Neural cell (in vitro differentiated cells): ENCODE data around the gene NUP210L. TPM values are rescaled to one million over a fixed set of nuclear protein-coding genes. Genes with fewer than 3 reads are reported as not detected.

Source experiments
- H2AFZ ChIP-seq: fragments of 200-600, 300-800 bp; sonication (generic), shearing (Covaris generic); 2 replicates; pipeline ENCODE4 v1.6.0; 2014; ENCODE audit warnings: low read depth, mild to moderate bottlenecking, antibody characterized with exemption, low read length, moderate library complexity
- H3F3A ChIP-seq: fragments of 200-600 bp; shearing (Covaris generic); 2 replicates; pipeline ENCODE4 v1.6.1; 2016; ENCODE audit warnings: mild to moderate bottlenecking, moderate library complexity, mixed read lengths, antibody characterized with exemption, low read length; ENCODE audit not compliant: insufficient read depth, poor library complexity, severe bottlenecking
- H3K27ac ChIP-seq: fragments of 200-600, 300-800 bp; sonication (generic), shearing (Covaris generic); 2 replicates; pipeline ENCODE4 v1.5.1; 2014; ENCODE audit warnings: mild to moderate bottlenecking, low read length, moderate library complexity
- H3K27me3 ChIP-seq: fragments of 300-800, 200-600 bp; sonication (generic), shearing (Covaris generic); 2 replicates; pipeline ENCODE4 v1.6.0; 2014; ENCODE audit warnings: mild to moderate bottlenecking, low read depth, low read length, moderate library complexity; ENCODE audit not compliant: insufficient read depth
- H3K36me3 ChIP-seq: fragments of 300-800, 200-600 bp; sonication (generic), shearing (Covaris generic); 2 replicates; pipeline ENCODE4 v1.5.1; 2014; ENCODE audit warnings: mild to moderate bottlenecking, antibody characterized with exemption, low read length, moderate library complexity; ENCODE audit not compliant: insufficient read depth
- H3K4me2 ChIP-seq: fragments of 300-800, 200-600 bp; sonication (generic), shearing (Covaris generic); 2 replicates; pipeline ENCODE4 v1.6.0; 2014; ENCODE audit warnings: mild to moderate bottlenecking, low read length
- H3K4me3 ChIP-seq: fragments of 300-800, 200-600 bp; sonication (generic), shearing (Covaris generic); 2 replicates; pipeline ENCODE4 v1.5.1; 2014; ENCODE audit warnings: mild to moderate bottlenecking, low read length, moderate library complexity
- H3K79me2 ChIP-seq: fragments of 200-600 bp; shearing (Covaris generic); replicated peaks from 2 replicates; pipeline ENCODE4 v1.6.0; 2014; ENCODE audit warnings: mild to moderate bottlenecking, low read length, moderate library complexity; ENCODE audit not compliant: insufficient read depth
- H3K9ac ChIP-seq: fragments of 300-800, 200-600 bp; sonication (generic), shearing (Covaris generic); 2 replicates; pipeline ENCODE4 v1.6.1; 2016; ENCODE audit warnings: mild to moderate bottlenecking, low read length, mixed read lengths
- H3K9me2 ChIP-seq: fragments of 200-600 bp; shearing (Covaris generic); 2 replicates; pipeline ENCODE4 v1.6.1; 2016; ENCODE audit warnings: mild to moderate bottlenecking, low read length, mixed read lengths; ENCODE audit not compliant: insufficient read depth
- H3K9me3 ChIP-seq: fragments of 200-600, 300-800 bp; sonication (generic), shearing (Covaris generic); 2 replicates; pipeline ENCODE4 v1.6.1; 2016; ENCODE audit warnings: mild to moderate bottlenecking, mixed run types, low read length, moderate library complexity, mixed read lengths
- H4K20me1 ChIP-seq: fragments of 200-600 bp; shearing (Covaris generic); 2 replicates; pipeline ENCODE4 v1.6.1; 2016; ENCODE audit warnings: mild to moderate bottlenecking, mixed run types; ENCODE audit not compliant: insufficient read depth
- EZH2 ChIP-seq: fragments of 200-600, 300-800 bp; shearing (Covaris generic), sonication (generic); IDR thresholded peaks from 2 replicates; pipeline ENCODE4 v1.6.1; 2014; ENCODE audit warnings: antibody characterized with exemption, low read length, borderline replicate concordance, mild to moderate bottlenecking; ENCODE audit not compliant: insufficient read depth, poor library complexity, severe bottlenecking
- MXI1 ChIP-seq: fragments of 450-650 bp; conservative IDR thresholded peaks from 2 replicates; pipeline ENCODE4 v1.6.1; 2014; ENCODE audit warnings: antibody characterized with exemption, mild to moderate bottlenecking; ENCODE audit not compliant: poor library complexity, severe bottlenecking
- POLR2AphosphoS5 ChIP-seq: IDR thresholded peaks from 2 replicates; pipeline ENCODE4 v1.6.1; 2012
- RAD21 ChIP-seq: fragments of 450-650 bp; conservative IDR thresholded peaks from 2 replicates; pipeline ENCODE4 v1.6.1; 2014; ENCODE audit warnings: antibody characterized with exemption, mild to moderate bottlenecking, moderate library complexity
- SMC3 ChIP-seq: fragments of 450-650 bp; conservative IDR thresholded peaks from 2 replicates; pipeline ENCODE4 v1.6.1; 2014; ENCODE audit warnings: antibody characterized with exemption, mild to moderate bottlenecking, moderate library complexity; ENCODE audit not compliant: poor library complexity
- TAF1 ChIP-seq: IDR thresholded peaks from 2 replicates; pipeline ENCODE4 v1.6.1; 2012; ENCODE audit warnings: low read depth
- polyA plus RNA-seq: library from polyadenylated mRNA; depleted of rRNA; stranded (reverse); fragments of >200 nt; gene quantifications from 2 replicates; pipeline ENCODE4 v1.2.3, GENCODE V29; 2014
- TF ChIP-seq, protein P1 (sequence below): fragments of 450-650 bp; IDR thresholded peaks from 2 replicates; pipeline ENCODE4 v1.5.1; 2014; ENCODE audit warnings: antibody characterized with exemption, mild to moderate bottlenecking, moderate library complexity; ENCODE audit not compliant: poor library complexity, severe bottlenecking

NUP210L gene
- polyA plus RNA-seq, 1 donor from 2014 or later: 0.09 TPM

DNA sequence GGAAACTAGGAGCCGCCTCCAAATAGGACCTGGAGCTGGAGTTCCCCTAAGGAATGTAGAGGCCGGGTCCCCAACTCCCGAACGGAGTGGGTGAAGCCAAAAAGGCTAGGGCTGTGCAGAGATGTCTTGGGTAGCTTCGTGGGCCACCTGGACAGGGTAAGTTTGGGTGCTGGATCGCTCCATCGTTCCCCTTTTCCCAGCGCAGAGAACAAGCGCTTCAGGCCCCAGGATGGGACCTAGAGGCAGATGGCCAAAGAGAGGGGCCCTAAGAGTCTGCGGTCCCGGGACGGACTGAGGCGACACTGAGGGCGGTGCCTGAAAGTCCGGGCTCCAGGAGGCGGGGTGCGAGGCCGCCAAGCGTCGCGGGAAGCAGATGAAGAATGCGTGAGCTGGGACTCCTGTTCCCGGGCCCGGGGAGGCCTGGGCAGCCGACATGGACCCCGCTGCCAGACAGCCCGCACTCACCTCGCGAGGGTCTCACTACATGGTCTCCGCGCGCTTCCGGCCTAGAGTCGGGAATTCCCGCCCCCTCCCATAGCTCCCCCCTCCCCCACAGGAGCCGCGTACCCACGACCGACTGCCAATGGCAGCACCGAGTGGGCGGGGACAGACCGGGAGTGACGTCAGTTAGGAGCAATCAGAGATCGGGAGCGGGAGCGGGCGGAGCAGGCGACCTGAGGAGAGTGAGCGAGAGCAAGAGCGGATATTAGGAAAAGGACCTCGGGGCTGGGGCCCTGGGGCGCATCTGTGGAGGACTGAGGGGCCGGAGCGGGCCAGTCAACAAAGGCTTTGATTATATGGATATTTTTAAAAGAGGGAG, 191.6 kb downstream of the NUP210L start, which contains the start of gene SLC39A1:
TSS of gene SLC39A1 (minus strand) at position 508 of the 820 bp plus-strand sequence. CDS start 822 bp downstream, outside the sequence.
- TF ChIP-seq TAF1 (peak; percentile 74), POLR2AphosphoS5 (peak; percentile 67), MXI1 (peak; percentile 57)
- TF ChIP-seq, protein P1, sequence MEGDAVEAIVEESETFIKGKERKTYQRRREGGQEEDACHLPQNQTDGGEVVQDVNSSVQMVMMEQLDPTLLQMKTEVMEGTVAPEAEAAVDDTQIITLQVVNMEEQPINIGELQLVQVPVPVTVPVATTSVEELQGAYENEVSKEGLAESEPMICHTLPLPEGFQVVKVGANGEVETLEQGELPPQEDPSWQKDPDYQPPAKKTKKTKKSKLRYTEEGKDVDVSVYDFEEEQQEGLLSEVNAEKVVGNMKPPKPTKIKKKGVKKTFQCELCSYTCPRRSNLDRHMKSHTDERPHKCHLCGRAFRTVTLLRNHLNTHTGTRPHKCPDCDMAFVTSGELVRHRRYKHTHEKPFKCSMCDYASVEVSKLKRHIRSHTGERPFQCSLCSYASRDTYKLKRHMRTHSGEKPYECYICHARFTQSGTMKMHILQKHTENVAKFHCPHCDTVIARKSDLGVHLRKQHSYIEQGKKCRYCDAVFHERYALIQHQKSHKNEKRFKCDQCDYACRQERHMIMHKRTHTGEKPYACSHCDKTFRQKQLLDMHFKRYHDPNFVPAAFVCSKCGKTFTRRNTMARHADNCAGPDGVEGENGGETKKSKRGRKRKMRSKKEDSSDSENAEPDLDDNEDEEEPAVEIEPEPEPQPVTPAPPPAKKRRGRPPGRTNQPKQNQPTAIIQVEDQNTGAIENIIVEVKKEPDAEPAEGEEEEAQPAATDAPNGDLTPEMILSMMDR: no peak
- no peaks in the 10 kb centered on the region for H3K9me2 ChIP-seq
- peak within 1 kb of the TSS; percentile 94 for H3K4me2 ChIP-seq
- H3K27ac ChIP-seq: peak within 1 kb of the TSS; percentile 81
- H3K4me3 ChIP-seq: peak within 1 kb of the TSS; percentile 90
- H3K36me3 ChIP-seq: no peaks in the 10 kb centered on the region
- no peaks in the 10 kb centered on the region for H3K9me3 ChIP-seq
- no peaks in the 10 kb centered on the region for H4K20me1 ChIP-seq
- no peaks in the 10 kb centered on the region for H3K27me3 ChIP-seq
- peak within 1 kb of the TSS; percentile 79 for H2AFZ ChIP-seq
- H3K9ac ChIP-seq: peak within 1 kb of the TSS; percentile 84
- H3F3A ChIP-seq: peaks cover 4% of the 10 kb centered on the region
- H3K79me2 ChIP-seq: peaks cover 25% of the 10 kb centered on the region

DNA sequence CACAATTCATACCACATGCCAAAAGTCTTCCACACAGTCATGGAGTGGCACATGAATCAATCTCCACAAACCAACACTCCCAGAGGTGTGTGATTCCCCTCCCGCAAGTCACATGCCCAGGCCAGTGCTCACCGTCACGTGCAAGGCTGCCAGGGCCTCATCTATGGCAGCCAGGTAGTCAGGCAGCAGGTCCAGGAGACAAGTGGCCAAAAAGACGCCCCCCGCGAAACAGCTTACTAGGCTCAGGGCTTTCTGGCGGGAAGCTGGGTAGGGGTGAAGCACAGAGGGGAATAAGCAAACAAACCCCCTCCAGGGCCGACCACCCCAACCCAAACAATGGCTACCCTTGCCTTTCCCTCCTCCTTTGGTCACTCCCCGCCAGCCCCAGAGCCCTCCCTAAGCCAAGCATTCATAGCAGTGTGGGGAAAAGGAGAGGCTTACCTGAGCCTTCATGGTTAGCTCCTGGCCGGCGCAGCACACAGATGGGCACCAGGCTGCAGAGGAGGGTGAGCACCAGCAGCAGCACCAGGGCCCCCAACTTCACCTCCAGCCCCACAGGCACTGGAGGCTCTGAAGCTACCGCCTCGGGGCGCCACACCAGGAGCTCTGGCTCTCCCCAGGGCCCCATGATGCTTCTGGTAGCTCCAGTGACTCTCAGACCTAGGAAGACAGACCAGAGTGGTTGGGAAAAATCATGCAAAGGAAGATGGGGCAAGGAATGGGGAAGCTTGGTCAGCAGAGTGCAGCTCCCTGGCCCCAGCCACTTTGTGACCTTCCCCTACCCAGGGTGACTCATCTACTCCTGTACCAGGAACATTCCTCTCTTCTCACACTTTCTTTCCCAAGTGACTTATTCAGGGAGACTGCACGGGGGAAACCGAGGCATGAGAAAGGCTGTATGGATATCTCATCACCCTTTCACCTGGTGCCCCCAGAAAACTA, 192.5 kb downstream of the NUP210L start:
- Histone ChIP-seq H3K36me3 (no peaks in the 10 kb centered on the region), H3K4me3 (peak overlapping the region; percentile 90), H3K9me2 (no peaks in the 10 kb centered on the region), H3K9ac (peak overlapping the region; percentile 84), H3K9me3 (no peaks in the 10 kb centered on the region), H2AFZ (no peak overlapping the region), H3K27me3 (no peaks in the 10 kb centered on the region), H3K4me2 (peak overlapping the region; percentile 88), H4K20me1 (no peaks in the 10 kb centered on the region), H3K27ac (no peak overlapping the region), H3F3A (peaks cover 4% of the 10 kb centered on the region), H3K79me2 (peaks cover 32% of the 10 kb centered on the region)
- TF ChIP-seq POLR2AphosphoS5: no peak
- no peak for TF ChIP-seq SMC3
- TF ChIP-seq RAD21: no peak
- TF ChIP-seq EZH2: no peak
- TF ChIP-seq, protein P1: no peak
- TF ChIP-seq MXI1: no peak
